Upper lobe of left lung (tissue), 4 donors: ENCODE measurements around the gene CYB5R4.

Experiments used
- POLR2AphosphoS5 ChIP-seq, 2 donors: sonication (generic); formaldehyde crosslinking; IDR thresholded peaks; one replicate each; pipeline ENCODE4 v1.5.1; 2017; ENCODE audit warnings: antibody characterized with exemption in 2 of 2
- TF ChIP-seq, protein P1 (sequence below), 6 experiments: fragments of 450-650 bp in 4 of 6; fragments of 200-600 bp in 2 of 6; sonication (generic) in 2 of 6; IDR thresholded peaks; one replicate each; pipeline ENCODE4 v1.5.1; 2016 to 2019; ENCODE audit warnings: antibody characterized with exemption in 6 of 6

DNA sequence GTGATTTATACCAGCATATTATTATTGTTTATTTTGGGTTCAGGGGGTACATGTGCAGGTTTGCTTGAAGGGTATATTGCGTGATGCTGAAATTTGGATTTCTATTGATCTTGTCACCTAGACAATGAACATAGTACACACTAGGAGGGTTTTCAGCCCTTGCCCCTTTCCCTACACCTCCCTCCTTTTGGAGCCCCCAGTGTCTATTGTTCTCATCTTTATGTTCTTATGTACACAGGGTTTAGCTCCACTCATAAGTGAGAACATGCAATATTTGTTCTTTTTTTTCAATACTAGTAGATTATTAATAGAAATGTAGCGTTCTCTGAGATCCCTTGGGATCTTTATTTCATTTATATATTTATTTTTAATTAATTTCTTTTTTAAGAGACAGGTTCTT lies 94.9 kb downstream of the CYB5R4 start:
- TF ChIP-seq, protein P1, sequence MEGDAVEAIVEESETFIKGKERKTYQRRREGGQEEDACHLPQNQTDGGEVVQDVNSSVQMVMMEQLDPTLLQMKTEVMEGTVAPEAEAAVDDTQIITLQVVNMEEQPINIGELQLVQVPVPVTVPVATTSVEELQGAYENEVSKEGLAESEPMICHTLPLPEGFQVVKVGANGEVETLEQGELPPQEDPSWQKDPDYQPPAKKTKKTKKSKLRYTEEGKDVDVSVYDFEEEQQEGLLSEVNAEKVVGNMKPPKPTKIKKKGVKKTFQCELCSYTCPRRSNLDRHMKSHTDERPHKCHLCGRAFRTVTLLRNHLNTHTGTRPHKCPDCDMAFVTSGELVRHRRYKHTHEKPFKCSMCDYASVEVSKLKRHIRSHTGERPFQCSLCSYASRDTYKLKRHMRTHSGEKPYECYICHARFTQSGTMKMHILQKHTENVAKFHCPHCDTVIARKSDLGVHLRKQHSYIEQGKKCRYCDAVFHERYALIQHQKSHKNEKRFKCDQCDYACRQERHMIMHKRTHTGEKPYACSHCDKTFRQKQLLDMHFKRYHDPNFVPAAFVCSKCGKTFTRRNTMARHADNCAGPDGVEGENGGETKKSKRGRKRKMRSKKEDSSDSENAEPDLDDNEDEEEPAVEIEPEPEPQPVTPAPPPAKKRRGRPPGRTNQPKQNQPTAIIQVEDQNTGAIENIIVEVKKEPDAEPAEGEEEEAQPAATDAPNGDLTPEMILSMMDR (IDR thresholded peaks at IDR 0.05), result no peak
- TF ChIP-seq POLR2AphosphoS5 (IDR thresholded peaks at IDR 0.05), result no peak
